HG03280 (cell line): ENCODE data around the gene DNAH8.

Experiments used
- ATAC-seq: cut with Tn5 transposase; IDR thresholded peaks from one replicate; pipeline ENCODE4 v1.9.1; 2021; ENCODE audit warnings: mild to moderate bottlenecking, moderate library complexity; ENCODE audit not compliant: unreplicated experiment

The DNAH8 gene

GRCh38 chr6:38957426-38957825 is 242.3 kb downstream of the DNAH8 start:
- no peak for ATAC-seq

- ATAC-seq: no peak
Observed at GRCh38 chr6:38959138-38959537, 244.0 kb downstream of the DNAH8 start.

- no peak for ATAC-seq
Observed at GRCh38 chr6:38968702-38969149, 253.6 kb downstream of the DNAH8 start.

- ATAC-seq: no peak
Observed at GRCh38 chr6:38973178-38974057, 258.3 kb downstream of the DNAH8 start.

- no peak for ATAC-seq
Observed at GRCh38 chr6:38974389-38975151, 259.5 kb downstream of the DNAH8 start.

GRCh38 chr6:38975621-38976049 is 260.5 kb downstream of the DNAH8 start:
- ATAC-seq: no peak

GRCh38 chr6:38976051-38976450 is 260.9 kb downstream of the DNAH8 start:
- no peak for ATAC-seq

GRCh38 chr6:38976801-38977500 is 261.8 kb downstream of the DNAH8 start:
- ATAC-seq: no peak

- ATAC-seq: no peak
Observed at GRCh38 chr6:38978139-38978704, 263.1 kb downstream of the DNAH8 start.

GRCh38 chr6:38982470-38982869 is 267.4 kb downstream of the DNAH8 start:
- ATAC-seq: no peak

- ATAC-seq: no peak
Observed at GRCh38 chr6:38984723-38985122, 269.6 kb downstream of the DNAH8 start.

GRCh38 chr6:38985839-38986238 is 270.7 kb downstream of the DNAH8 start:
- no peak for ATAC-seq

GRCh38 chr6:38987503-38987902 is 272.4 kb downstream of the DNAH8 start:
- ATAC-seq: no peak

- no peak for ATAC-seq
Observed at GRCh38 chr6:38988736-38989449, 273.8 kb downstream of the DNAH8 start.

GRCh38 chr6:38990475-38990874 is 275.4 kb downstream of the DNAH8 start:
- ATAC-seq: no peak

GRCh38 chr6:38996676-38997075 is 281.6 kb downstream of the DNAH8 start:
- no peak for ATAC-seq

GRCh38 chr6:38997128-38997761 is 282.1 kb downstream of the DNAH8 start:
- ATAC-seq: no peak

- no peak for ATAC-seq
Observed at GRCh38 chr6:39003072-39003471, 288.0 kb downstream of the DNAH8 start.

- ATAC-seq: no peak
Observed at GRCh38 chr6:39003492-39003891, 288.4 kb downstream of the DNAH8 start.

GRCh38 chr6:39004801-39005200 is 289.7 kb downstream of the DNAH8 start:
- ATAC-seq: no peak
